Right cardiac atrium (tissue), 5 donors: ENCODE measurements around the gene FARSB. TPM values are rescaled to one million over a fixed set of nuclear protein-coding genes. Genes with fewer than 3 reads are reported as not detected.
A peak's percentile ranks its signal among the peaks of the same experiment; 100 is the strongest.

Source experiments
- ATAC-seq, 2 donors: fragments of 200-7000 bp; cut with Tn5 transposase; one replicate each; pipeline versions ENCODE4 v1.8.0 to v1.9.1; 2020; ENCODE audit warnings: moderate library complexity in 2 of 2, mild to moderate bottlenecking in 1 of 2
- DNase-seq, 3 donors: peaks; one replicate each; pipeline ENCODE4 v3.0.0-alpha.2; 2020
- H3K27ac ChIP-seq: one replicate; pipeline ENCODE4 v1.5.1; 2013; ENCODE audit warnings: mild to moderate bottlenecking, low read length, control low read depth, moderate library complexity
- H3K27me3 ChIP-seq: one replicate; pipeline ENCODE4 v1.6.1; 2013; ENCODE audit not compliant: control insufficient read depth, insufficient read depth
- H3K4me1 ChIP-seq: one replicate; pipeline ENCODE4 v1.6.1; 2013; ENCODE audit warnings: low read length; ENCODE audit not compliant: control insufficient read depth, insufficient read depth
- H3K4me3 ChIP-seq: one replicate; pipeline ENCODE4 v1.5.1; 2013; ENCODE audit warnings: low read length, control low read depth
- H3K9me3 ChIP-seq: one replicate; pipeline ENCODE4 v1.6.1; 2013; ENCODE audit warnings: low read length; ENCODE audit not compliant: control insufficient read depth
- WGBS: extraction: QIAGEN DNeasy Blood & Tissue Kit; methylation state at CpG from one replicate; pipeline ENCODE4 v1.1.7; 2013; 5-methylcytosine and 5-hydroxymethylcytosine counted together
- intact Hi-C, 4 donors: fragments of 100-400 bp; cut with DNase I; formaldehyde crosslinking; loops; one replicate each; pipeline versions ENCODE4 v1.11.0 to v1.14.0; 2022 to 2023
- polyA plus RNA-seq: library from polyadenylated mRNA; stranded (reverse); fragments of 200-250 nt; gene quantifications from one replicate; pipeline ENCODE4 v1.2.3, GENCODE V29; 2013
- total RNA-seq, 4 donors: library from RNA; stranded (reverse); fragmentation: NEBNext Ultra II Directional; extraction: Animal tissue kit (Norgen Biotek cat#: 25700); gene quantifications; one replicate each; pipeline ENCODE4 v1.2.1, GENCODE V29; 2021
- donor health status: healthy with polysubstance abuse.
- donor health status: DM: no; HTN: yes; CAD: no.
- donor health status: DM: no; HTN: no; CAD: no.
- donor health status: DM: no; HTN: yes; CAD: no; lungs with severe emphysema.
- donor health status: DM: yes; HTN: yes; CAD: no.

Gene FARSB
- total and polyA plus RNA-seq, 5 donors: 11.7 to 20.3 (median 16.2) TPM

DNA sequence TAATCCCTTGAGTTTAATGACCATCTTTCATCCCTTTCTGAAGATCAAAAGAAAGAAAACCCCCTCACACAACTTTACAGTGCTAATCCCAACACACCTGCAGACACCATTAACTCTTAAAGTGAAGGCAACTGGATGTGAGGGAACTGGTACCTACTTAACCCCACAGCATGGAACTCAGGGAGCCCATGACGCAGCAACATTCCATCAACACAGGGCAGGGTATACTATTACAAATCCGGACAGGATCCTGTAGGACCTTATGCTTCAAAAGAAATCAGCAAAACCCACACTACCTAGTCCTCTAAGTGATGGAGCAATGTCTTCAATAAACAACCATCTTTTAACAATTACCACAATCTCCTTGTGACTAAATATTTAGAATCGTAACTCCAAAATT, 78.6 kb downstream of the FARSB start:
- no peaks in the 10 kb centered on the region for H3K9me3 ChIP-seq
- 91% methylated on average over 3 of the region's 3 CpGs for WGBS
- DNase-seq (no peak), ATAC-seq (no peak)
- H3K4me3 ChIP-seq: no peak overlapping the region
- H3K27me3 ChIP-seq: no peaks in the 10 kb centered on the region
- H3K4me1 ChIP-seq: peaks cover 3% of the 10 kb centered on the region
- H3K27ac ChIP-seq: no peak overlapping the region
- intact Hi-C loops: no loop called here

DNA sequence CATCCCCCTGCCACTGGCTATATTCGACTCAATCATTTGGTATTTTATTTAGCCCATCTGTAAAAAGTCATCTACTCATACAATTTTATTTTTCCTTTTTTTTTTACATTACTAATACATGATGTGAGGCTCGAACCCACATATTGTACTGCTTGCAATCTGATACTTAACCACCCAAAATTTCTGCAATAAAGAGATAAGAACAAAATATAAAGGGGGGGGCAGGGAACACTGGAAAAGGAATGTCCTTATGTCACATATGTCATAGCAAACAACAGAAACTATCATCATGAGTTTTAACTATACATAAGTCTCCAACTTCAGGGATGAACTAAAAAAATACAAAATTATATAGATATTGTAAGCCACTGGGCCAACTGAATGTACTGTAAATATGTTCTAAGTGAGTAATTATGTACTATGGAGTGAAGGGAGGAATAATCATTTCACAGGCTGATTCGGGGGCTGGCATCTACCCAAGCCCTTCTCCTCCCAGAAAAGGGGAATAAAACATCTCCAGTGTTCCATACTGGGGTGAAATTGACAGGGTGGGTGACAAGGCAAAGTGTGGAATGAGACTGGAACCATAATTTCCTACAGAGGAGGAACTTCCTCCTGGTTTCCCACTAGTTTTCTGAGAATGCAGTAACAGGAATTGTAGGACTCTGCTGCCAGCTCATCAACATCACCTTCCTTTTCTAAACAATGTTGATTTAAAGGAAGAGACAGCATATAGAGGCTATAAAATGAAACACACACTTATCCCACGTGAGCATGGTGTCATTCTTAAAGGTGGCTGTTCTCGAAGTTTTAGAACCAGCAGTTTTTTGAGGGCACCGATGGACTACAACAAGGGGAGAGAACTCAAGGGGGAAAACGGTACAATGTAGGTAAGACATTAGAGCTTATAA, 79.5 kb downstream of the FARSB start:
- DNase-seq (no peak), ATAC-seq (no peak)
- Histone ChIP-seq H3K9me3 (no peaks in the 10 kb centered on the region), H3K4me1 (peaks cover 4% of the 10 kb centered on the region), H3K4me3 (no peak overlapping the region), H3K27me3 (no peaks in the 10 kb centered on the region), H3K27ac (no peak overlapping the region)
- intact Hi-C loops: no loop called here
- 81% methylated on average over 7 of the region's 7 CpGs for WGBS

DNA sequence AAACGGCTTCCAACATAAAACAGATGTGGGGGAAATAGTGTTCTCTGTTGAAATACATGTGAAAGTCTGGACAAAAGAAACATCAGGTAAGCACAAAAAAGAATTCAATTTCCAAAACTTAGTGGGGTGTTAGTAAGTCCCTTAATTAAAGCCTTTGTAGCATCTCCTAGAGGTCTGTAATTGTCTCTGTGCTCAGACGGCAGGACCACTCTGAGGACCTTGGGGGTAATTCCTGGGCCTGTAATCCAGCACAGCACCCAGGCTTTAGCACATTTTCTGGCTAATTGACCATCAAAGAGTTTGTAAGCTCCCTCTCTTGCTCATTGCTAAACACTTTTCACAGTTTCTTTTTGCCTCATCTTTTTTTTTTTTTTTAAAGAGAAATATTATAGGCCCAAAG, 80.3 kb downstream of the FARSB start:
- no peaks in the 10 kb centered on the region for H3K9me3 ChIP-seq
- H3K4me1 ChIP-seq: peaks cover 4% of the 10 kb centered on the region
- WGBS: 90% methylated on average over 2 of the region's 2 CpGs
- H3K27me3 ChIP-seq: no peaks in the 10 kb centered on the region
- no peak for ATAC-seq
- no peak overlapping the region for H3K27ac ChIP-seq
- DNase-seq: no peak
- no peak overlapping the region for H3K4me3 ChIP-seq
- intact Hi-C loops: no loop called here

DNA sequence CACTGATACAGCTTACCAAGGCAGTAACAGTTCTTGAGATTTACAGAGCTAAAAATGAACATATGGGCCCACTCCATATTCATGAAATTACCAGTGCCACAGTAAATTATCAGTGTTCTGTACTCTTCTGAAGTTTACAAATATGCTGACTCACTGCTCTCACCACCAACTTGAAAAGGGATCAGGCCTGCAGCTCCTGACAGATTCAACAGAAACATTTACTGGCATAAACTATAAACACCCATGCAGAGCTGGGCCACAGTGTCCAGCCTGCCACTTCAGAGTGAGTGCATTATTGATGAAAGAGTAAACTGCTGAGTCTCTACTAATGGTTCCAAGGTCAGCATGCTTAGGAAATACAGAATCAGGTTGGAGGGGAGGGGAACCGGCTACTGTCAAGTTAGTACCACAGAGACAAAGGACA, 83.1 kb downstream of the FARSB start:
- DNase-seq (no peak), ATAC-seq (peak; percentile 82 to 91)
- intact Hi-C loops: no loop called here
- no peaks in the 10 kb centered on the region for H3K9me3 ChIP-seq
- no peak overlapping the region for H3K4me3 ChIP-seq
- WGBS: 54% methylated on average over 1 of the region's 1 CpG
- H3K4me1 ChIP-seq: peaks cover 4% of the 10 kb centered on the region
- H3K27me3 ChIP-seq: no peaks in the 10 kb centered on the region
- H3K27ac ChIP-seq: peak overlapping the region; percentile 61

DNA sequence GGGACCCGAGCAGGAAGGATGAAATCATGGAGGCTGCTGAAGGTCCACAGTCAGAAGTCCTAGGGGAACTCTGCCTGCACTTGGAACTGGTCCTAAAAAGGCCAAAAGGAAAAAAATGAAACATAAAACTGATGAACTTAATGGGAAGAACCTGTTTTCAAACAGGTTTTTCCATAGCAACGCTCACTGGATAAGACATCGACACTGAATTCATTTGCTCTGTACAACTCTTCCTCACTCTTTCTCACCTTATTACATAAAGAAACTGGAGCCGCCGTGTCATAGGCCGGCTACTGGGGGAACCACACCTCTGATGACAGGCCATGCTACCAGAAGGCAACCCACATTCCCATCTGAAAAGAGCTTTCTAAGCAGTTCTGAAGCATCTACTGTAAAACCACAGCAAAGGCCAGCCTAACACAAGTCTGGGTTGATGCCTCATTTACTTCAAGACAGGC, 83.6 kb downstream of the FARSB start:
- Histone ChIP-seq H3K4me3 (no peak overlapping the region), H3K27ac (peak overlapping the region; percentile 61), H3K4me1 (peaks cover 4% of the 10 kb centered on the region), H3K9me3 (no peaks in the 10 kb centered on the region), H3K27me3 (no peaks in the 10 kb centered on the region)
- 79% methylated on average over 6 of the region's 6 CpGs for WGBS
- ATAC-seq: peak; percentile 10 to 27
- no peak for DNase-seq
- intact Hi-C loops: no loop called here

DNA sequence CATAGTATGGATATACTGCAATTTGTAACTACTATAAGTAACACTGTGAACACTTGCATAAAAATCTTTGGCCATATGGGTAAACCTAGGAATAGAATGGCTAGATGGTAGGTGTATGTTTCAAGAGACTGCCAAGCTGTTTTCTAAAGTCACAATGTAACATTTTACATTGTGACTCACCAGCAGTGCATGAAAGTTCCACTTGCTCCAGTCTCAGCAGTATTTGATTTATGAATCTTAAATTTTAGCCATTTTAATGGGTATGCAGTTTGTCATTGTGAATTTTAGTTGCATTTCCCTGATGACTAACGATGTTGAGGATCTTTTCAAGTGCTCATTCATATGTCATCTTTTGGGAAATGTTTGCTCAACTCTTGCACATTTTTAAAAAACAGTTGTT, 86.1 kb downstream of the FARSB start:
- no peak for DNase-seq
- Histone ChIP-seq H3K4me1 (peaks cover 4% of the 10 kb centered on the region), H3K27ac (no peak overlapping the region), H3K9me3 (no peaks in the 10 kb centered on the region), H3K4me3 (no peak overlapping the region), H3K27me3 (no peaks in the 10 kb centered on the region)
- WGBS: 88% methylated on average over 1 of the region's 1 CpG
- intact Hi-C loops: no loop called here
- no peak for ATAC-seq

DNA sequence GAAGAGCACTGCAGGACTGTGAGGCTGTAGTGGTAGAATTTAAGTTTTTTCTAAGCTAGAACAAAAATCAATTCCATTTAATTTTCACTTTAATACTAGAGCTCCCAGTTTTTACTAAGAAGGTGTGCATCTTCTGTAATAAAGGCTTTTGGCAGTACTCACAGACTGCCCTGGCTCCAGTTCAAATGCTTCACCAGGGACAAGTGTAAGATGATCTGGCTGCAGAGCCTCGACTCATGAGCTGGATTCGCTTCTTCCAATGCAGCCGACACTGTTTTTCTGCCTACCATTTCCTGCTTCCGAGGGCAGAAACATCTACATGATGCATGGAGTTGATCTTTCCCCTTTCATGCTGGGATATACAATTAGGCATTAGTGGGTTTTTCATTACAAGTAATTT, 87.0 kb downstream of the FARSB start:
- no peaks in the 10 kb centered on the region for H3K27me3 ChIP-seq
- no peaks in the 10 kb centered on the region for H3K9me3 ChIP-seq
- no peak overlapping the region for H3K4me3 ChIP-seq
- DNase-seq (peak; percentile 33 to 70 (median 61)), ATAC-seq (peak; percentile 32 to 45)
- WGBS: 31% methylated on average over 4 of the region's 4 CpGs
- no peak overlapping the region for H3K27ac ChIP-seq
- H3K4me1 ChIP-seq: peaks cover 4% of the 10 kb centered on the region
- intact Hi-C loops: no loop called here

DNA sequence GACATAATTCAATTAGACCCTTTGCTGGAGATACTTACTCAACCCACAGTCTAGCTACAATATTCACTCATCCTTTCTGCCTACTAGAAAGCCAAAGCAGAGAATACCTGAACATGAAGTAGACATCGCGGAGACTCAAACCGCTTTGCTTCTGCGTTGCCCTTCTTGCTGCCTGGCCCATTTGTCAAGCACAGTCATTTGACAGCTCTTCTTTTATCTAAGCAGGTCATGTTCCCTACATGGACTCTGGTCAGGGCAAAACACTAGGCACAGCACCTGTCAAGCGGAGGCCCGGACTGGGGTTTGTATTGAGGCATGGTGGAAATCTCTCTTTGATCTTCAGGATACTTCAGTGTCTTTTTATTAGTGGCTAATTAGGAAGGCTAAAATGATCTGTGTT, 89.7 kb downstream of the FARSB start:
- no peaks in the 10 kb centered on the region for H3K9me3 ChIP-seq
- no peaks in the 10 kb centered on the region for H3K27me3 ChIP-seq
- intact Hi-C loops: no loop called here
- ATAC-seq (no peak), DNase-seq (no peak)
- H3K27ac ChIP-seq: no peak overlapping the region
- no peaks in the 10 kb centered on the region for H3K4me1 ChIP-seq
- no peak overlapping the region for H3K4me3 ChIP-seq
- 90% methylated on average over 6 of the region's 6 CpGs for whole genome bisulfite sequencing

DNA sequence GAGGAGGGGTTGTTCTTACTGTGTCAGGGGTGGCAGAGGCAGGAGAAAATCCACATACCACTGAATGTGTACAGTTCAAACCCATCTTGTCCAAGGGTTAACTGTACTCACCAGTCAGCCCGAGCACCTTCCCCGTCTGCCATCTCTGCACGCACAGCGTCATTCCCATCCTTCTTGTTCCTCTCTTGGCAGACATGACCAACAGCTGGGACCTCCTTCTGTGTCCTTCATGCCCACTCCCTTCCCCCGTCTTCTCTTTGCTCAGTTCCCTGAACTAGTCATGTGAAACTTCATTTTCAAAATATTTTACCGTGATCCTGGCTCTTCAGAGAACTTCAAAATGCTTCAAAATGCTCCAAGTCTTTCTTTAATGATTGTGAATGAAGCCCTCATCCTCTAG, 92.0 kb downstream of the FARSB start:
- ATAC-seq (no peak), DNase-seq (no peak)
- Histone ChIP-seq H3K4me3 (no peak overlapping the region), H3K27me3 (no peaks in the 10 kb centered on the region), H3K4me1 (no peaks in the 10 kb centered on the region), H3K27ac (no peak overlapping the region), H3K9me3 (no peaks in the 10 kb centered on the region)
- intact Hi-C loops: loop anchor here in 3 of 4 donors (5.0 kb wide), 1 partner anchor 247 kb away; no protein-coding TSS in a partner anchor
- 74% methylated on average over 6 of the region's 6 CpGs for WGBS

DNA sequence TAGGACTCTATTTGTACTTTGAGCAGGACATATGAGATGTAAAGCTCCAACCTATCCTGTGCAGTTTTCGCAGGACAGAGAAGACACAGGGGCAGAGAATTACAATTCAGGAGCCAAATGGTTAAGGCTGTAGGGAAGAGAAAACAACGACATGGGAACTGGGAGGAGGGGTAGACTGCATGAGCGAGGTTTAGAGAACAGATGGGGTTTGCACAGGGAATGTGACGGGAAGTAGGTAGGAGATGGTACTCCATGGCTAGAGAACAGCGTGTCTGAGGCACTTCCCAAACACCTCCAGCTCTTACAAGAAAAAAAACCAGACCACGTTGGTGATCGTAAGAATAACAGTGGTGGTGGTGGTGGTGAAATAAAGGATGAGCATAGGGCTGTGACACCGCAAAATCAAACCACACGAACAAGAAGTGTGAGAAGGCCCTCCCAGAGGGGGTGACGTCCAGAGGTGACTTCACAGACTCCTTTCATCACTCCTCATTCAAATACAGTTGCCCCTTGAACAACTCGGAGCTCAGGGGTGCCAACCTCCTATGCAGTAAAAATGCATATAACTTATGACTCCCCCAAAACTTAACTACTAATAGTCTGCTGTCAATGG, 92.7 kb downstream of the FARSB start:
- Histone ChIP-seq H3K27me3 (no peaks in the 10 kb centered on the region), H3K9me3 (no peaks in the 10 kb centered on the region), H3K4me3 (no peak overlapping the region), H3K27ac (no peak overlapping the region), H3K4me1 (no peaks in the 10 kb centered on the region)
- ATAC-seq (no peak), DNase-seq (no peak)
- 62% methylated on average over 11 of the region's 11 CpGs for WGBS
- intact Hi-C loops: loop anchor here in 3 of 4 donors (5.0 kb wide), 1 partner anchor 246 kb away; no protein-coding TSS in a partner anchor
